Lower lobe of right lung (tissue), 2 donors: ENCODE data around the gene PTPN20. TPM values are rescaled to one million over a fixed set of nuclear protein-coding genes. Genes with fewer than 3 reads are reported as not detected.

Experiments used
- ATAC-seq, 2 donors: fragments of 200-7000 bp; cut with Tn5 transposase; one replicate each; pipeline ENCODE4 v1.9.1; 2020 to 2022; ENCODE audit warnings: mild to moderate bottlenecking in 2 of 2, moderate library complexity in 2 of 2
- DNase-seq: peaks from one replicate; pipeline ENCODE4 v3.0.0-alpha.2; 2020
- H3K27ac ChIP-seq: fragments of 200-600 bp; one replicate; pipeline ENCODE4 v1.8.0; 2022
- H3K27me3 ChIP-seq: fragments of 200-600 bp; one replicate; pipeline ENCODE4 v1.8.0; 2022; ENCODE audit warnings: low read depth
- H3K36me3 ChIP-seq: fragments of 200-600 bp; one replicate; pipeline ENCODE4 v1.8.0; 2022; ENCODE audit warnings: mild to moderate bottlenecking
- H3K4me1 ChIP-seq: fragments of 200-600 bp; one replicate; pipeline ENCODE4 v1.8.0; 2022
- H3K4me3 ChIP-seq: fragments of 200-600 bp; one replicate; pipeline ENCODE4 v1.8.0; 2022; ENCODE audit warnings: mild to moderate bottlenecking
- H3K9me3 ChIP-seq: fragments of 200-600 bp; one replicate; pipeline ENCODE4 v1.8.0; 2022
- intact Hi-C: fragments of 100-400 bp; cut with DNase I; formaldehyde crosslinking; loops from one replicate; pipeline ENCODE4 v1.11.0; 2022
- total RNA-seq: library from RNA; stranded (reverse); fragmentation: NEBNext Ultra II Directional; extraction: Animal tissue kit (Norgen Biotek cat#: 25700); gene quantifications from one replicate; pipeline ENCODE4 v1.2.1, GENCODE V29; 2021
- TF ChIP-seq, protein P1 (sequence below): fragments of 200-600 bp; IDR thresholded peaks from one replicate; pipeline ENCODE4 v1.8.0; 2022; ENCODE audit warnings: antibody characterized with exemption, mild to moderate bottlenecking
- donor health status: DM: no; HTN: yes; CAD: no; lungs with severe emphysema.

Gene PTPN20
- total RNA-seq, 1 donor from 2014 or later: 4.0 TPM

- DNase-seq (peak; percentile 45), ATAC-seq (peak; percentile 54 to 75)
- TF ChIP-seq, protein P1, sequence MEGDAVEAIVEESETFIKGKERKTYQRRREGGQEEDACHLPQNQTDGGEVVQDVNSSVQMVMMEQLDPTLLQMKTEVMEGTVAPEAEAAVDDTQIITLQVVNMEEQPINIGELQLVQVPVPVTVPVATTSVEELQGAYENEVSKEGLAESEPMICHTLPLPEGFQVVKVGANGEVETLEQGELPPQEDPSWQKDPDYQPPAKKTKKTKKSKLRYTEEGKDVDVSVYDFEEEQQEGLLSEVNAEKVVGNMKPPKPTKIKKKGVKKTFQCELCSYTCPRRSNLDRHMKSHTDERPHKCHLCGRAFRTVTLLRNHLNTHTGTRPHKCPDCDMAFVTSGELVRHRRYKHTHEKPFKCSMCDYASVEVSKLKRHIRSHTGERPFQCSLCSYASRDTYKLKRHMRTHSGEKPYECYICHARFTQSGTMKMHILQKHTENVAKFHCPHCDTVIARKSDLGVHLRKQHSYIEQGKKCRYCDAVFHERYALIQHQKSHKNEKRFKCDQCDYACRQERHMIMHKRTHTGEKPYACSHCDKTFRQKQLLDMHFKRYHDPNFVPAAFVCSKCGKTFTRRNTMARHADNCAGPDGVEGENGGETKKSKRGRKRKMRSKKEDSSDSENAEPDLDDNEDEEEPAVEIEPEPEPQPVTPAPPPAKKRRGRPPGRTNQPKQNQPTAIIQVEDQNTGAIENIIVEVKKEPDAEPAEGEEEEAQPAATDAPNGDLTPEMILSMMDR: peak; percentile 24
- Histone ChIP-seq H3K4me3 (no peak overlapping the region), H3K27ac (no peak overlapping the region), H3K27me3 (no peaks in the 10 kb centered on the region), H3K4me1 (no peaks in the 10 kb centered on the region), H3K9me3 (no peaks in the 10 kb centered on the region), H3K36me3 (no peaks in the 10 kb centered on the region)
- intact Hi-C loops: no loop called here
Observed at GRCh38 chr10:46992803-46993561, 81.8 kb downstream of the PTPN20 start.

- intact Hi-C loops: no loop called here
- Histone ChIP-seq H3K27ac (no peak overlapping the region), H3K36me3 (no peaks in the 10 kb centered on the region), H3K9me3 (no peaks in the 10 kb centered on the region), H3K4me3 (no peak overlapping the region), H3K4me1 (no peaks in the 10 kb centered on the region), H3K27me3 (no peaks in the 10 kb centered on the region)
- DNase-seq (no peak), ATAC-seq (no peak)
- TF ChIP-seq, protein P1: no peak
Observed at GRCh38 chr10:46995234-46995633, 84.0 kb downstream of the PTPN20 start.

GRCh38 chr10:46998192-46998591 is 87.0 kb downstream of the PTPN20 start:
- Histone ChIP-seq H3K9me3 (no peaks in the 10 kb centered on the region), H3K4me3 (no peak overlapping the region), H3K27ac (no peak overlapping the region), H3K4me1 (no peaks in the 10 kb centered on the region), H3K27me3 (no peaks in the 10 kb centered on the region), H3K36me3 (no peaks in the 10 kb centered on the region)
- ATAC-seq (no peak), DNase-seq (no peak)
- TF ChIP-seq, protein P1: no peak
- intact Hi-C loops: no loop called here

GRCh38 chr10:46998595-46998994 is 87.4 kb downstream of the PTPN20 start:
- ATAC-seq (no peak), DNase-seq (no peak)

GRCh38 chr10:46999217-46999616 is 88.0 kb downstream of the PTPN20 start:
- DNase-seq (no peak), ATAC-seq (no peak)
- TF ChIP-seq, protein P1: no peak
- Histone ChIP-seq H3K4me3 (no peak overlapping the region), H3K36me3 (no peaks in the 10 kb centered on the region), H3K27me3 (no peaks in the 10 kb centered on the region), H3K4me1 (no peaks in the 10 kb centered on the region), H3K27ac (no peak overlapping the region), H3K9me3 (no peaks in the 10 kb centered on the region)
- intact Hi-C loops: no loop called here

More at GRCh38 chr10:46998595-46998994, 87.4 kb downstream of the PTPN20 start:
- intact Hi-C loops: no loop called here
- Histone ChIP-seq H3K27ac (no peak overlapping the region), H3K4me1 (no peaks in the 10 kb centered on the region), H3K4me3 (no peak overlapping the region), H3K36me3 (no peaks in the 10 kb centered on the region), H3K9me3 (no peaks in the 10 kb centered on the region), H3K27me3 (no peaks in the 10 kb centered on the region)
- TF ChIP-seq, protein P1: no peak
